Measurements from ENCODE around the gene MNT.

GRCh38 chr17:2403044-2403443 is 2.2 kb upstream of the MNT start:
- TF ChIP-seq POLR2AphosphoS5 (IDR thresholded peaks at IDR 0.05; ENCODE audit: low read depth), result no peak
- TF ChIP-seq CTCF (IDR thresholded peaks at IDR 0.05; ENCODE audit: insufficient read depth, low read length), result no peak
- TF ChIP-seq SPI1 (IDR thresholded peaks at IDR 0.05; ENCODE audit: borderline replicate concordance, low read depth), result no peak
- no peak for TF ChIP-seq GABPA (IDR thresholded peaks at IDR 0.05; ENCODE audit: low read depth)
